ENCODE results near the gene YARS1.

DNA sequence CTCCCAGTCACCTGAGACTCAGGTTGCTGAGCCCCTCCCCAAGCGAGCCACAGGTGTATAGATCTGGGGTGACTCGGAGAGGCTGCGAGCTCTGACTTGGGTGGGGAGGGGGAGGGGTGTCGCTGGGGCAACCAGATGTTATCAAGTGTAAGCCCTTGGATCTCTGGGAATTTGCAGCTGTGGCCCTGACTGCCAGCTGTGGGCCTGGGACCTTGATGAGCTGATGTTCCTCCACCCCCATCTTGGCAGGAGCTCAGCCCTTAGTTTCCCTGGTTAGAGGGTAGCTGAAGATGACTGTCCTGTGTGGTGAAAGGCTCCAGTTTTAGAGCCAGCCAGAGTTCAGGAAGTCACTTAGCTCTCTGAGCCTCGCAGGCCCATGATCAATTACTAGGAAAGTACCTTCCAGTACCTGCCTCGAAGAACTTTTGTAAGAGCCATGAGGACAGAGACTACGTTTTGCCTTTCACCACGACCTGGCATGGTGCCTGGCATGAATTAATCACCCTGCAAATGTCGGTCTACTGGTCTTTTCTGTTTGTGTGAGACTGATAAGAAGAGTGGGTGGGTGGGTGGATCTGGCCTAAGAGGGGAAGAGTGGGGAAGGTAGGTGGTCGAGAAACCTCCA, 55.8 kb downstream of the YARS1 start:
- TF ChIP-seq, protein P1, sequence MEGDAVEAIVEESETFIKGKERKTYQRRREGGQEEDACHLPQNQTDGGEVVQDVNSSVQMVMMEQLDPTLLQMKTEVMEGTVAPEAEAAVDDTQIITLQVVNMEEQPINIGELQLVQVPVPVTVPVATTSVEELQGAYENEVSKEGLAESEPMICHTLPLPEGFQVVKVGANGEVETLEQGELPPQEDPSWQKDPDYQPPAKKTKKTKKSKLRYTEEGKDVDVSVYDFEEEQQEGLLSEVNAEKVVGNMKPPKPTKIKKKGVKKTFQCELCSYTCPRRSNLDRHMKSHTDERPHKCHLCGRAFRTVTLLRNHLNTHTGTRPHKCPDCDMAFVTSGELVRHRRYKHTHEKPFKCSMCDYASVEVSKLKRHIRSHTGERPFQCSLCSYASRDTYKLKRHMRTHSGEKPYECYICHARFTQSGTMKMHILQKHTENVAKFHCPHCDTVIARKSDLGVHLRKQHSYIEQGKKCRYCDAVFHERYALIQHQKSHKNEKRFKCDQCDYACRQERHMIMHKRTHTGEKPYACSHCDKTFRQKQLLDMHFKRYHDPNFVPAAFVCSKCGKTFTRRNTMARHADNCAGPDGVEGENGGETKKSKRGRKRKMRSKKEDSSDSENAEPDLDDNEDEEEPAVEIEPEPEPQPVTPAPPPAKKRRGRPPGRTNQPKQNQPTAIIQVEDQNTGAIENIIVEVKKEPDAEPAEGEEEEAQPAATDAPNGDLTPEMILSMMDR (IDR thresholded peaks at IDR 0.05) = no peak
- no peak for TF ChIP-seq POLR2A (IDR thresholded peaks at IDR 0.05)

All from lower leg skin (tissue), 3 donors.